Spleen (tissue), 7 donors: ENCODE results near the gene NR3C2.

Source experiments
- CTCF ChIP-seq, 11 experiments: fragments of 200-600 bp in 7 of 11; fragments of 450-650 bp in 4 of 11; sonication (generic) in 4 of 11; IDR thresholded peaks in 8 of 11; conservative IDR thresholded peaks in 3 of 11; 1 replicate in 7 of 11; 2 replicates in 4 of 11; pipeline versions ENCODE4 v1.4.0 to v1.8.0; 2016 to 2021; ENCODE audit warnings: antibody characterized with exemption in 11 of 11, inconsistent platforms in 4 of 11, mild to moderate bottlenecking in 1 of 11
- POLR2A ChIP-seq, 3 donors: fragments of 450-650 bp; IDR thresholded peaks; one replicate each; pipeline ENCODE4 v1.5.1; 2017; ENCODE audit warnings: antibody characterized with exemption in 3 of 3, mild to moderate bottlenecking in 1 of 3
- POLR2AphosphoS5 ChIP-seq, 3 donors: sonication (generic); formaldehyde crosslinking; IDR thresholded peaks; one replicate each; pipeline ENCODE4 v1.5.1; 2017; ENCODE audit warnings: antibody characterized with exemption in 3 of 3
- donor health status: DM: no; HTN: no; CAD: no; lungs with moderate emphysema.
- donor health status: DM: no; HTN: no; CAD: no.
- donor health status: DM: no; HTN: no; CAD: no.

- TF ChIP-seq CTCF (IDR thresholded peaks at IDR 0.05 in 8 of 11, conservative IDR thresholded peaks at IDR 0.05 in 3 of 11) (no peak), POLR2A (IDR thresholded peaks at IDR 0.05) (no peak), POLR2AphosphoS5 (IDR thresholded peaks at IDR 0.05) (no peak)
Observed at GRCh38 chr4:148211533-148211932, 230.7 kb downstream of the NR3C2 start.
